IMR-90 (cell line): Measurements from ENCODE around the gene MATN3. TPM values are rescaled to one million over a fixed set of nuclear protein-coding genes. Genes with fewer than 3 reads are reported as not detected.
A peak's percentile ranks its signal among the peaks of the same experiment; 100 is the strongest.

Experiments used
- ATAC-seq: fragments of 200-7000 bp; cut with Tn5 transposase; 2 replicates; pipeline ENCODE4 v1.9.1; 2020; ENCODE audit warnings: low read depth, mild to moderate bottlenecking, moderate library complexity
- BruUV-seq: library from RNA; stranded (reverse); fragments of 400-500 nt; replicated peaks from 2 replicates; lab custom pipeline; 2021; lab: Mats Ljungman, UMichigan
- CTCF ChIA-PET: fragments of 300-600 bp; formaldehyde crosslinking; extraction: SDS; loops from one replicate; lab custom pipeline; 2021; ENCODE audit warnings: antibody characterized with exemption; lab: Yijun Ruan, JAX
- POLR2A ChIA-PET: fragments of 300-600 bp; sonication (Branson Sonifier 250); formaldehyde crosslinking; loops from one replicate; lab custom pipeline; 2022; ENCODE audit warnings: antibody characterized with exemption; ENCODE audit not compliant: unreplicated experiment; lab: Charles Lee
- DNase-seq: peaks from one replicate; pipeline ENCODE4 v3.0.0; 2013
- H2AFZ ChIP-seq: replicated peaks from 2 replicates; pipeline ENCODE3; 2013; ENCODE audit warnings: low read length, mild to moderate bottlenecking; ENCODE audit not compliant: poor library complexity
- H2AK5ac ChIP-seq: 2 replicates; pipeline ENCODE4 v1.6.1; 2013; ENCODE audit warnings: low read depth, low read length, inconsistent platforms
- H2AK9ac ChIP-seq: replicated peaks from 2 replicates; pipeline ENCODE3; 2013; ENCODE audit warnings: mild to moderate bottlenecking, low read depth, low read length, moderate library complexity; ENCODE audit not compliant: poor library complexity
- H2BK120ac ChIP-seq: 2 replicates; pipeline ENCODE4 v1.6.1; 2013; ENCODE audit warnings: low read depth, low read length, inconsistent platforms
- H2BK15ac ChIP-seq: 3 replicates; pipeline ENCODE4 v1.6.1; 2013; ENCODE audit warnings: low read depth, low read length, inconsistent platforms
- H2BK20ac ChIP-seq: 2 replicates; pipeline ENCODE4 v1.6.1; 2013; ENCODE audit warnings: low read depth, mild to moderate bottlenecking, inconsistent platforms, low read length, moderate library complexity
- H2BK5ac ChIP-seq: 2 replicates; pipeline ENCODE4 v1.6.1; 2013; ENCODE audit warnings: mild to moderate bottlenecking, low read depth, low read length, inconsistent platforms; ENCODE audit not compliant: poor library complexity, severe bottlenecking
- H3K14ac ChIP-seq: replicated peaks from 2 replicates; pipeline ENCODE4 v1.6.1; 2013; ENCODE audit warnings: low read depth, low read length, inconsistent platforms
- H3K18ac ChIP-seq: 2 replicates; pipeline ENCODE4 v1.6.1; 2013; ENCODE audit warnings: low read depth, low read length, control low read depth
- H3K23ac ChIP-seq: 2 replicates; pipeline ENCODE4 v1.6.1; 2013; ENCODE audit warnings: low read depth, low read length, inconsistent platforms
- H3K27ac ChIP-seq: 2 replicates; pipeline ENCODE4 v1.5.1; 2013; ENCODE audit warnings: mild to moderate bottlenecking, control low read depth, low read length; ENCODE audit not compliant: insufficient read depth
- H3K27me3 ChIP-seq: 2 replicates; pipeline ENCODE4 v1.6.1; 2013; ENCODE audit warnings: low read length; ENCODE audit not compliant: control insufficient read depth, insufficient read depth
- H3K36me3 ChIP-seq: 2 replicates; pipeline ENCODE4 v1.6.1; 2013; ENCODE audit warnings: low read length, mixed read lengths; ENCODE audit not compliant: control insufficient read depth, insufficient read depth
- H3K4ac ChIP-seq: 2 replicates; pipeline ENCODE4 v1.6.1; 2013; ENCODE audit warnings: low read depth, low read length, inconsistent platforms
- H3K4me1 ChIP-seq: 2 replicates; pipeline ENCODE4 v1.6.1; 2013; ENCODE audit warnings: low read length, mixed read lengths; ENCODE audit not compliant: control insufficient read depth, insufficient read depth
- H3K4me2 ChIP-seq: 2 replicates; pipeline ENCODE4 v1.6.1; 2013; ENCODE audit warnings: low read depth, mild to moderate bottlenecking, control low read depth, low read length, moderate library complexity
- H3K4me3 ChIP-seq: 2 replicates; pipeline ENCODE4 v1.5.1; 2013; ENCODE audit warnings: low read depth, mild to moderate bottlenecking, control low read depth, low read length, moderate library complexity; ENCODE audit not compliant: insufficient read depth
- H3K56ac ChIP-seq: 2 replicates; pipeline ENCODE4 v1.6.1; 2013; ENCODE audit warnings: low read length, inconsistent platforms; ENCODE audit not compliant: insufficient read depth; ENCODE audit errors: extremely low read depth
- H3K79me1 ChIP-seq, 2 experiments: 2 replicates each; pipeline ENCODE4 v1.6.1; 2013; ENCODE audit warnings: low read length in 2 of 2, inconsistent platforms in 1 of 2, low read depth in 1 of 2
- H3K9ac ChIP-seq: 2 replicates; pipeline ENCODE4 v1.6.1; 2013; ENCODE audit warnings: low read depth, low read length, control low read depth
- H3K9me1 ChIP-seq: 2 replicates; pipeline ENCODE4 v1.6.1; 2013; ENCODE audit warnings: low read length, inconsistent platforms; ENCODE audit not compliant: insufficient read depth
- H3K9me3 ChIP-seq: 2 replicates; pipeline ENCODE4 v1.6.1; 2013; ENCODE audit warnings: low read length; ENCODE audit not compliant: control insufficient read depth, insufficient read depth
- H4K20me1 ChIP-seq: 2 replicates; pipeline ENCODE4 v1.6.1; 2013; ENCODE audit warnings: low read length, inconsistent platforms; ENCODE audit not compliant: insufficient read depth
- H4K5ac ChIP-seq: 2 replicates; pipeline ENCODE4 v1.6.1; 2013; ENCODE audit warnings: mild to moderate bottlenecking, low read depth, low read length, control low read depth
- H4K8ac ChIP-seq, 2 experiments: 2 replicates each; pipeline ENCODE4 v1.6.1; 2013; ENCODE audit warnings: low read depth in 2 of 2, low read length in 2 of 2, control low read depth in 1 of 2, inconsistent platforms in 1 of 2
- H4K91ac ChIP-seq: 2 replicates; pipeline ENCODE4 v1.6.1; 2013; ENCODE audit warnings: low read depth, low read length, inconsistent platforms; ENCODE audit not compliant: insufficient read depth
- CEBPB ChIP-seq: IDR thresholded peaks from 2 replicates; pipeline ENCODE4 v1.6.1; 2012; ENCODE audit warnings: low read depth, low read length, improper control_type of control experiment
- MAFK ChIP-seq: IDR thresholded peaks from 2 replicates; pipeline ENCODE4 v1.6.1; 2012; ENCODE audit warnings: low read depth, low read length, improper control_type of control experiment
- MXI1 ChIP-seq: IDR thresholded peaks from 2 replicates; pipeline ENCODE4 v1.6.1; 2012; ENCODE audit warnings: low read depth, mild to moderate bottlenecking, low read length, moderate library complexity, borderline replicate concordance
- POLR2A ChIP-seq: IDR thresholded peaks from 2 replicates; pipeline ENCODE4 v1.6.1; 2012; ENCODE audit warnings: mild to moderate bottlenecking, low read depth, low read length
- SMC3 ChIP-seq: fragments of 150-350 bp; IDR thresholded peaks from 2 replicates; pipeline ENCODE4 v1.6.1; 2016; ENCODE audit warnings: low read depth, mild to moderate bottlenecking, antibody characterized with exemption, low read length, moderate library complexity
- WGBS, 2 experiments: methylation state at CpG; one replicate each; pipeline versions ENCODE4 v1.1.5 to v1.1.7; 2013; ENCODE audit warnings: missing lambda C conversion rate in 2 of 2; ENCODE audit not compliant: insufficient read length in 1 of 2; ENCODE audit errors: extremely low coverage in 2 of 2; 5-methylcytosine and 5-hydroxymethylcytosine counted together
- dilution Hi-C: fragments of 300-500 bp; cut with HindIII; formaldehyde crosslinking; loops from one replicate; pipeline ENCODE4 v1.14.3; 2018; ENCODE audit warnings: low sequenced_read_pairs; ENCODE audit not compliant: unreplicated experiment
- in situ Hi-C: fragments of 300-500 bp; cut with MboI; formaldehyde crosslinking; loops from 3 replicates; pipeline ENCODE4 v1.14.3; 2019; ENCODE audit warnings: low sequenced_read_pairs, inconsistent platforms, mixed read lengths
- intact Hi-C: fragments of 100-400 bp; cut with micrococcal nuclease; formaldehyde crosslinking; loops from 2 replicates; pipeline ENCODE4 v1.10.0; 2022
- polyA plus RNA-seq, 3 experiments: library from polyadenylated mRNA; depleted of rRNA; stranded (reverse); fragments of >200 nt; gene quantifications; 2 replicates each; pipeline ENCODE4 v1.2.3, GENCODE V29; 2012; ENCODE audit warnings: low replicate concordance in 1 of 3
- total RNA-seq: library from RNA; depleted of rRNA; stranded (reverse); fragments of >200 nt; gene quantifications from 2 replicates; pipeline ENCODE4 v1.2.3, GENCODE V29; 2012
- TF ChIP-seq, protein P1 (sequence below): fragments of 150-350 bp; IDR thresholded peaks from 2 replicates; pipeline ENCODE4 v1.6.1; 2017; ENCODE audit warnings: mild to moderate bottlenecking, antibody characterized with exemption, low read length, low read depth
- TF ChIP-seq, protein P2 (sequence below): conservative IDR thresholded peaks from 2 replicates; pipeline ENCODE4 v1.5.1; 2012; ENCODE audit warnings: mild to moderate bottlenecking, low read depth, low read length, improper control_type of control experiment

Gene MATN3
- total and polyA plus RNA-seq, 2 of the 4 experiments (the other 2 are of a cell fraction), result 0.90 to 3.0 TPM

DNA sequence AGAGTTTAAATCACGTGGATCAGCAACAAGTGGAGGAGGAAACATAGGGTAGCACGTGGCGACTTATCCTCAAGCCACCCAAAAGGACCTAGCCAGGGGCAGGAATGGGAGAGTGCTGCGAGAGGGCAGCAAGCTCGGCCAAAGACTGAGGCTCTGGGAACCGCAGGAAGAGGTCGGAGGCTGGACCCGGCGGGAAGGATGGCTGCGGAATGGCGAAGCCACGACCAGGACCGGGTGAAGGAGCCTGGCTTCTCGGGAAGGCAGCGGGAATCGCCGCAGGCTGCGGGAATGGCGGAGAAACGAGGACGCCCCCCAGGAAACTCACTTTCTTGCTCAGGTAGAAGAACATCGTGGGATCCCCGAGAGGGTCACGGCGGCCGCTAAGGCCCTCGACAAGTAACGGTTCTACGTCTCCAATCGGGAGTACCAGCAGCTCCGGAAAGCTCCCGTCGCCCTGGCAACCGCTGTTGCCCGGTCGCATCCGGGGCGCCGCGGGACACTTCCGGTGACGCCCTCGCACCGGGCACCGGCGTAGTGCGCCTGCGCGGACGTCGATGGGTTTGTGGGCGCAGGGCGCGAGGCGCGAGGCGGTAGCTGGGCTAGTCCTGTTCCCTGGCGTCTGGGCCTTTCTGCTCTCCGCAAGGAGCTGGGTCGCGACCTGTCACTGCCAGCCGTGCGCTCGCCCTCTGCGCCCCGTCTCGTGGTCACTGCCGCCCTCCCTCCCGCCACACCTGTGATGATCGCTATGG is 22.6 kb downstream of the MATN3 start, which contains the start of gene WDR35:
TSS of gene WDR35 (minus strand) at position 439 of the 749 bp plus-strand sequence. CDS start at position 349, 90 bp downstream.
- Histone ChIP-seq H4K5ac (peak within 1 kb of the TSS; percentile 92), H3K9me3 (no peaks in the 10 kb centered on the region), H3K79me1 (peaks cover 8 to 25% of the 10 kb centered on the region in 2 experiments), H3K23ac (peak within 1 kb of the TSS; percentile 74), H4K91ac (peak within 1 kb of the TSS; percentile 77; the same call in 1 of the 2 replicates), H3K4me1 (peaks cover 2% of the 10 kb centered on the region; the same call in 1 of the 2 replicates), H2AFZ (peak within 1 kb of the TSS; percentile 97), H4K20me1 (no peaks in the 10 kb centered on the region), H3K18ac (peak within 1 kb of the TSS; percentile 48), H3K9me1 (no peaks in the 10 kb centered on the region), H4K8ac (peak within 1 kb of the TSS; percentile 92 to 99), H3K36me3 (peaks cover 2% of the 10 kb centered on the region; the same call in 1 of the 2 replicates), H2BK120ac (peak within 1 kb of the TSS; percentile 45; the same call in 1 of the 2 replicates), H2AK9ac (peak within 1 kb of the TSS; percentile 74), H2BK15ac (no peak within 1 kb of the TSS), H2AK5ac (peak within 1 kb of the TSS; percentile 20; the same call in 1 of the 2 replicates), H3K27me3 (no peaks in the 10 kb centered on the region), H3K14ac (peak within 1 kb of the TSS; percentile 81), H3K27ac (peak within 1 kb of the TSS; percentile 57), H3K9ac (peak within 1 kb of the TSS; percentile 82), H3K56ac (peak within 1 kb of the TSS; percentile 63), H2BK20ac (no peak within 1 kb of the TSS), H3K4me3 (peak within 1 kb of the TSS; percentile 95), H3K4me2 (peak within 1 kb of the TSS; percentile 80), H2BK5ac (peak within 1 kb of the TSS; percentile 55), H3K4ac (peak within 1 kb of the TSS; percentile 91)
- ATAC-seq (peak; percentile 90), DNase-seq (peak; percentile 79)
- no TSS peak for BruUV-seq
- ChIA-PET POLR2A (interaction anchor here (1.0 kb wide), 1 partner anchor 17 kb away, joined by 3 read pairs; no protein-coding TSS in a partner anchor), CTCF (interaction anchor here (0.6 to 0.7 kb wide), 2 partner anchors 26 to 1636 kb away, joined by 3 read pairs; no protein-coding TSS in a partner anchor)
- 0% methylated on average over 17 of the region's 70 CpGs; no CpG with 5 or more reads in 1 of the 2 experiments for WGBS, 2 experiments
- in situ Hi-C loops, result no loop called here
- TF ChIP-seq MAFK, result no peak
- TF ChIP-seq, protein P1, sequence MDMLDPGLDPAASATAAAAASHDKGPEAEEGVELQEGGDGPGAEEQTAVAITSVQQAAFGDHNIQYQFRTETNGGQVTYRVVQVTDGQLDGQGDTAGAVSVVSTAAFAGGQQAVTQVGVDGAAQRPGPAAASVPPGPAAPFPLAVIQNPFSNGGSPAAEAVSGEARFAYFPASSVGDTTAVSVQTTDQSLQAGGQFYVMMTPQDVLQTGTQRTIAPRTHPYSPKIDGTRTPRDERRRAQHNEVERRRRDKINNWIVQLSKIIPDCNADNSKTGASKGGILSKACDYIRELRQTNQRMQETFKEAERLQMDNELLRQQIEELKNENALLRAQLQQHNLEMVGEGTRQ, result peak; percentile 6; the same call in 1 of the 2 replicates
- peak; percentile 25; the same call in 1 of the 2 replicates for TF ChIP-seq POLR2A
- TF ChIP-seq SMC3, result no peak
- TF ChIP-seq MXI1, result peak; percentile 82; the same call in 1 of the 2 replicates
- TF ChIP-seq CEBPB, result no peak
- TF ChIP-seq, protein P2, sequence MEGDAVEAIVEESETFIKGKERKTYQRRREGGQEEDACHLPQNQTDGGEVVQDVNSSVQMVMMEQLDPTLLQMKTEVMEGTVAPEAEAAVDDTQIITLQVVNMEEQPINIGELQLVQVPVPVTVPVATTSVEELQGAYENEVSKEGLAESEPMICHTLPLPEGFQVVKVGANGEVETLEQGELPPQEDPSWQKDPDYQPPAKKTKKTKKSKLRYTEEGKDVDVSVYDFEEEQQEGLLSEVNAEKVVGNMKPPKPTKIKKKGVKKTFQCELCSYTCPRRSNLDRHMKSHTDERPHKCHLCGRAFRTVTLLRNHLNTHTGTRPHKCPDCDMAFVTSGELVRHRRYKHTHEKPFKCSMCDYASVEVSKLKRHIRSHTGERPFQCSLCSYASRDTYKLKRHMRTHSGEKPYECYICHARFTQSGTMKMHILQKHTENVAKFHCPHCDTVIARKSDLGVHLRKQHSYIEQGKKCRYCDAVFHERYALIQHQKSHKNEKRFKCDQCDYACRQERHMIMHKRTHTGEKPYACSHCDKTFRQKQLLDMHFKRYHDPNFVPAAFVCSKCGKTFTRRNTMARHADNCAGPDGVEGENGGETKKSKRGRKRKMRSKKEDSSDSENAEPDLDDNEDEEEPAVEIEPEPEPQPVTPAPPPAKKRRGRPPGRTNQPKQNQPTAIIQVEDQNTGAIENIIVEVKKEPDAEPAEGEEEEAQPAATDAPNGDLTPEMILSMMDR, result no peak
- dilution Hi-C loops, result no loop called here
- intact Hi-C loops, result loop anchor here (2.0 kb wide), 1 partner anchor 33 kb away; no protein-coding TSS in a partner anchor
